Measurements from ENCODE around the gene C15orf39. TPM values are rescaled to one million over a fixed set of nuclear protein-coding genes. Genes with fewer than 3 reads are reported as not detected.

The C15orf39 gene
- 3.1 and 8.1 TPM in 2 replicates for total RNA-seq (ENCODE audit: low replicate concordance)

GRCh38 chr15:75201616-75202250, at the start of gene C15orf39:
Gene C15orf39, plus strand, starts transcription at chr15:75201882. Its CDS starts 4,167 bp downstream, at chr15:75206049.
- peak; percentile 49 for TF ChIP-seq CTCF (IDR thresholded peaks at IDR 0.05; ENCODE audit: insufficient read depth, low read length)
- peak; percentile 68 for DNase-seq (ENCODE audit: low read depth)
- H3K4me3 ChIP-seq (ENCODE audit: low read depth, low read length): peak within 1 kb of the TSS; percentile 94

GRCh38 chr15:75152382-75153079, 49.2 kb upstream of the C15orf39 start:
- TF ChIP-seq CTCF (IDR thresholded peaks at IDR 0.05; ENCODE audit: insufficient read depth, low read length): no peak
- H3K4me3 ChIP-seq (ENCODE audit: low read depth, low read length): no peak overlapping the region
- DNase-seq (ENCODE audit: low read depth): no peak

- TF ChIP-seq CTCF (IDR thresholded peaks at IDR 0.05; ENCODE audit: insufficient read depth, low read length): no peak
- H3K4me3 ChIP-seq (ENCODE audit: low read depth, low read length): no peak overlapping the region
- DNase-seq (ENCODE audit: low read depth): peak; percentile 65
Measured at GRCh38 chr15:75153087-75153486, 48.6 kb upstream of the C15orf39 start.

- TF ChIP-seq CTCF (IDR thresholded peaks at IDR 0.05; ENCODE audit: insufficient read depth, low read length): no peak
- no peak for DNase-seq (ENCODE audit: low read depth)
- H3K4me3 ChIP-seq (ENCODE audit: low read depth, low read length): no peak overlapping the region
Measured at GRCh38 chr15:75153565-75154276, 48.0 kb upstream of the C15orf39 start.

GRCh38 chr15:75154461-75155062, 47.1 kb upstream of the C15orf39 start:
- no peak overlapping the region for H3K4me3 ChIP-seq (ENCODE audit: low read depth, low read length)
- TF ChIP-seq CTCF (IDR thresholded peaks at IDR 0.05; ENCODE audit: insufficient read depth, low read length): no peak
- DNase-seq (ENCODE audit: low read depth): no peak

GRCh38 chr15:75156326-75157215, 45.1 kb upstream of the C15orf39 start:
- H3K4me3 ChIP-seq (ENCODE audit: low read depth, low read length): no peak overlapping the region
- no peak for TF ChIP-seq CTCF (IDR thresholded peaks at IDR 0.05; ENCODE audit: insufficient read depth, low read length)
- no peak for DNase-seq (ENCODE audit: low read depth)
